IMR-90 (cell line): ENCODE measurements around the gene TMEM100. TPM values are rescaled to one million over a fixed set of nuclear protein-coding genes. Genes with fewer than 3 reads are reported as not detected.

Experiments
- ATAC-seq: fragments of 200-7000 bp; cut with Tn5 transposase; 2 replicates; pipeline ENCODE4 v1.9.1; 2020; ENCODE audit warnings: low read depth, mild to moderate bottlenecking, moderate library complexity
- BruUV-seq: library from RNA; stranded (reverse); fragments of 400-500 nt; replicated peaks from 2 replicates; lab custom pipeline; 2021; lab: Mats Ljungman, UMichigan
- CTCF ChIA-PET: fragments of 300-600 bp; formaldehyde crosslinking; extraction: SDS; loops from one replicate; lab custom pipeline; 2021; ENCODE audit warnings: antibody characterized with exemption; lab: Yijun Ruan, JAX
- POLR2A ChIA-PET: fragments of 300-600 bp; sonication (Branson Sonifier 250); formaldehyde crosslinking; loops from one replicate; lab custom pipeline; 2022; ENCODE audit warnings: antibody characterized with exemption; ENCODE audit not compliant: unreplicated experiment; lab: Charles Lee
- DNase-seq: peaks from one replicate; pipeline ENCODE4 v3.0.0; 2013
- H2AFZ ChIP-seq: replicated peaks from 2 replicates; pipeline ENCODE3; 2013; ENCODE audit warnings: low read length, mild to moderate bottlenecking; ENCODE audit not compliant: poor library complexity
- H2AK5ac ChIP-seq: 2 replicates; pipeline ENCODE4 v1.6.1; 2013; ENCODE audit warnings: low read depth, low read length, inconsistent platforms
- H2AK9ac ChIP-seq: replicated peaks from 2 replicates; pipeline ENCODE3; 2013; ENCODE audit warnings: mild to moderate bottlenecking, low read depth, low read length, moderate library complexity; ENCODE audit not compliant: poor library complexity
- H2BK120ac ChIP-seq: 2 replicates; pipeline ENCODE4 v1.6.1; 2013; ENCODE audit warnings: low read depth, low read length, inconsistent platforms
- H2BK15ac ChIP-seq: 3 replicates; pipeline ENCODE4 v1.6.1; 2013; ENCODE audit warnings: low read depth, low read length, inconsistent platforms
- H2BK20ac ChIP-seq: 2 replicates; pipeline ENCODE4 v1.6.1; 2013; ENCODE audit warnings: low read depth, mild to moderate bottlenecking, inconsistent platforms, low read length, moderate library complexity
- H2BK5ac ChIP-seq: 2 replicates; pipeline ENCODE4 v1.6.1; 2013; ENCODE audit warnings: mild to moderate bottlenecking, low read depth, low read length, inconsistent platforms; ENCODE audit not compliant: poor library complexity, severe bottlenecking
- H3K14ac ChIP-seq: replicated peaks from 2 replicates; pipeline ENCODE4 v1.6.1; 2013; ENCODE audit warnings: low read depth, low read length, inconsistent platforms
- H3K18ac ChIP-seq: 2 replicates; pipeline ENCODE4 v1.6.1; 2013; ENCODE audit warnings: low read depth, low read length, control low read depth
- H3K23ac ChIP-seq: 2 replicates; pipeline ENCODE4 v1.6.1; 2013; ENCODE audit warnings: low read depth, low read length, inconsistent platforms
- H3K27ac ChIP-seq: 2 replicates; pipeline ENCODE4 v1.5.1; 2013; ENCODE audit warnings: mild to moderate bottlenecking, control low read depth, low read length; ENCODE audit not compliant: insufficient read depth
- H3K27me3 ChIP-seq: 2 replicates; pipeline ENCODE4 v1.6.1; 2013; ENCODE audit warnings: low read length; ENCODE audit not compliant: control insufficient read depth, insufficient read depth
- H3K36me3 ChIP-seq: 2 replicates; pipeline ENCODE4 v1.6.1; 2013; ENCODE audit warnings: low read length, mixed read lengths; ENCODE audit not compliant: control insufficient read depth, insufficient read depth
- H3K4ac ChIP-seq: 2 replicates; pipeline ENCODE4 v1.6.1; 2013; ENCODE audit warnings: low read depth, low read length, inconsistent platforms
- H3K4me1 ChIP-seq: 2 replicates; pipeline ENCODE4 v1.6.1; 2013; ENCODE audit warnings: low read length, mixed read lengths; ENCODE audit not compliant: control insufficient read depth, insufficient read depth
- H3K4me2 ChIP-seq: 2 replicates; pipeline ENCODE4 v1.6.1; 2013; ENCODE audit warnings: low read depth, mild to moderate bottlenecking, control low read depth, low read length, moderate library complexity
- H3K4me3 ChIP-seq: 2 replicates; pipeline ENCODE4 v1.5.1; 2013; ENCODE audit warnings: low read depth, mild to moderate bottlenecking, control low read depth, low read length, moderate library complexity; ENCODE audit not compliant: insufficient read depth
- H3K56ac ChIP-seq: 2 replicates; pipeline ENCODE4 v1.6.1; 2013; ENCODE audit warnings: low read length, inconsistent platforms; ENCODE audit not compliant: insufficient read depth; ENCODE audit errors: extremely low read depth
- H3K79me1 ChIP-seq, 2 experiments: 2 replicates each; pipeline ENCODE4 v1.6.1; 2013; ENCODE audit warnings: low read length in 2 of 2, inconsistent platforms in 1 of 2, low read depth in 1 of 2
- H3K9ac ChIP-seq: 2 replicates; pipeline ENCODE4 v1.6.1; 2013; ENCODE audit warnings: low read depth, low read length, control low read depth
- H3K9me1 ChIP-seq: 2 replicates; pipeline ENCODE4 v1.6.1; 2013; ENCODE audit warnings: low read length, inconsistent platforms; ENCODE audit not compliant: insufficient read depth
- H3K9me3 ChIP-seq: 2 replicates; pipeline ENCODE4 v1.6.1; 2013; ENCODE audit warnings: low read length; ENCODE audit not compliant: control insufficient read depth, insufficient read depth
- H4K20me1 ChIP-seq: 2 replicates; pipeline ENCODE4 v1.6.1; 2013; ENCODE audit warnings: low read length, inconsistent platforms; ENCODE audit not compliant: insufficient read depth
- H4K5ac ChIP-seq: 2 replicates; pipeline ENCODE4 v1.6.1; 2013; ENCODE audit warnings: mild to moderate bottlenecking, low read depth, low read length, control low read depth
- H4K8ac ChIP-seq, 2 experiments: 2 replicates each; pipeline ENCODE4 v1.6.1; 2013; ENCODE audit warnings: low read depth in 2 of 2, low read length in 2 of 2, control low read depth in 1 of 2, inconsistent platforms in 1 of 2
- H4K91ac ChIP-seq: 2 replicates; pipeline ENCODE4 v1.6.1; 2013; ENCODE audit warnings: low read depth, low read length, inconsistent platforms; ENCODE audit not compliant: insufficient read depth
- MAZ ChIP-seq: IDR thresholded peaks from 2 replicates; pipeline ENCODE4 v1.6.1; 2012; ENCODE audit warnings: low read depth, mild to moderate bottlenecking, low read length, improper control_type of control experiment, moderate library complexity, borderline replicate concordance
- SMC3 ChIP-seq: fragments of 150-350 bp; IDR thresholded peaks from 2 replicates; pipeline ENCODE4 v1.6.1; 2016; ENCODE audit warnings: low read depth, mild to moderate bottlenecking, antibody characterized with exemption, low read length, moderate library complexity
- WGBS, 2 experiments: methylation state at CpG; one replicate each; pipeline versions ENCODE4 v1.1.5 to v1.1.7; 2013; ENCODE audit warnings: missing lambda C conversion rate in 2 of 2; ENCODE audit not compliant: insufficient read length in 1 of 2; ENCODE audit errors: extremely low coverage in 2 of 2; 5-methylcytosine and 5-hydroxymethylcytosine counted together
- dilution Hi-C: fragments of 300-500 bp; cut with HindIII; formaldehyde crosslinking; loops from one replicate; pipeline ENCODE4 v1.14.3; 2018; ENCODE audit warnings: low sequenced_read_pairs; ENCODE audit not compliant: unreplicated experiment
- in situ Hi-C: fragments of 300-500 bp; cut with MboI; formaldehyde crosslinking; loops from 3 replicates; pipeline ENCODE4 v1.14.3; 2019; ENCODE audit warnings: low sequenced_read_pairs, inconsistent platforms, mixed read lengths
- intact Hi-C: fragments of 100-400 bp; cut with micrococcal nuclease; formaldehyde crosslinking; loops from 2 replicates; pipeline ENCODE4 v1.10.0; 2022
- polyA plus RNA-seq, 3 experiments: library from polyadenylated mRNA; depleted of rRNA; stranded (reverse); fragments of >200 nt; gene quantifications; 2 replicates each; pipeline ENCODE4 v1.2.3, GENCODE V29; 2012; ENCODE audit warnings: low replicate concordance in 1 of 3
- total RNA-seq: library from RNA; depleted of rRNA; stranded (reverse); fragments of >200 nt; gene quantifications from 2 replicates; pipeline ENCODE4 v1.2.3, GENCODE V29; 2012
- TF ChIP-seq, protein P1 (sequence below): conservative IDR thresholded peaks from 2 replicates; pipeline ENCODE4 v1.5.1; 2012; ENCODE audit warnings: mild to moderate bottlenecking, low read depth, low read length, improper control_type of control experiment

TMEM100 gene
- total and polyA plus RNA-seq, 2 of the 4 experiments (the other 2 are of a cell fraction) = 0.21 to 0.36 TPM

DNA sequence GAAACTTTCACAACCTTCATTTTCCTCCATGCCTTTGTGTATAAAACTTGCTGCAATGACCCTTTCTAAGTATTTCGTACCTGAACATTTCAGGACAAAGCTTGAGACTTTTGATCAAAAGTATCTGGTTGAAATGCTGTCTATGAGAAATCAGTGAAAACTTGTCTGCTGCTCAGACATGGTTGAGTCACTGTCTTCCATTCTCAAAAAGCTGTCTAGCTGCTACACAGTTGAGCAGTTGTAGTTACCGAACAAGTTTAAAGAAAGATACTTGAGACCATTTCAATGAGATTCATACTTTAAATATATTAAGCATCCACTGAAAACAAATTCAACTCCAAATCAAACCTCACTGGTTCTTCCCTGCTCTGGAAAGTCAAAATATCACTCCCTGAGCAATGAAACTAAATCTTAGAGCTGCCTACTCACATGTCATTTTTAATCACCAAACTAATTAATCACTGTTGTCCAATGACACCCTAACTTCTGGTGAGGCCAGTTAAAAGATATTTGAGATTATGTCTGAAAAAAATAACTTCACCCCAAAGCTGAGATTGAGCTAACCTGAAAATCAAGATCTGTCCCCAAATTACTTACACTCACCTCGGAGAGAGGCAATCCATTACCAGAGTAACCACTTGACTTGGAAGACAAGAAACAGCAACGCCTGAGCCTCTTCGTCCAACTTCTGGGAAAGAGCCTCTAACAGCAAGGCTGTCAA is 488 bp downstream of the TMEM100 start:
- peak overlapping the region; percentile 31 for H3K4me2 ChIP-seq
- no peak overlapping the region for H3K27ac ChIP-seq
- WGBS, 2 experiments = 100% methylated on average over 1 of the region's 5 CpGs; no CpG with 5 or more reads in 1 of the 2 experiments
- no peaks in the 10 kb centered on the region for H3K36me3 ChIP-seq
- intact Hi-C loops (no loop called here), in situ Hi-C loops (loop anchor here (5.0 kb wide), 1 partner anchor 195 kb away; no protein-coding TSS in a partner anchor), dilution Hi-C loops (no loop called here)
- no peak overlapping the region for H2BK120ac ChIP-seq
- no peak overlapping the region; the same call in 1 of the 2 replicates for H4K5ac ChIP-seq
- H2AK5ac ChIP-seq = no peak overlapping the region
- no peak overlapping the region for H3K23ac ChIP-seq
- no peak overlapping the region for H3K56ac ChIP-seq
- CTCF ChIA-PET = interaction anchor here (1.1 to 1.3 kb wide), 2 partner anchors 47 to 120 kb away, joined by 3 read pairs; no protein-coding TSS in a partner anchor
- no peaks in the 10 kb centered on the region for H3K9me3 ChIP-seq
- peak overlapping the region; percentile 11; the same call in 1 of the 2 replicates for H3K9ac ChIP-seq
- H2BK5ac ChIP-seq = no peak overlapping the region
- H3K9me1 ChIP-seq = peaks cover 2% of the 10 kb centered on the region; the same call in 1 of the 2 replicates
- no peak overlapping the region for H2AFZ ChIP-seq
- H4K8ac ChIP-seq = no peak overlapping the region
- H3K18ac ChIP-seq = peak overlapping the region; percentile 38; the same call in 1 of the 2 replicates
- POLR2A ChIA-PET = no interaction called here
- H2BK20ac ChIP-seq = no peak overlapping the region
- peak overlapping the region; percentile 27 for H3K4me3 ChIP-seq
- H4K20me1 ChIP-seq = no peaks in the 10 kb centered on the region
- no peak overlapping the region for H2BK15ac ChIP-seq
- no peak; the same call in none of the 2 replicates for ATAC-seq
- peaks cover 2% of the 10 kb centered on the region for H3K4me1 ChIP-seq
- no peak overlapping the region for H3K4ac ChIP-seq
- DNase-seq = peak; percentile 27
- H3K14ac ChIP-seq = no peak overlapping the region
- no peak overlapping the region for H4K91ac ChIP-seq
- BruUV-seq = no TSS peak
- TF ChIP-seq MAZ (no peak), SMC3 (no peak)
- TF ChIP-seq, protein P1, sequence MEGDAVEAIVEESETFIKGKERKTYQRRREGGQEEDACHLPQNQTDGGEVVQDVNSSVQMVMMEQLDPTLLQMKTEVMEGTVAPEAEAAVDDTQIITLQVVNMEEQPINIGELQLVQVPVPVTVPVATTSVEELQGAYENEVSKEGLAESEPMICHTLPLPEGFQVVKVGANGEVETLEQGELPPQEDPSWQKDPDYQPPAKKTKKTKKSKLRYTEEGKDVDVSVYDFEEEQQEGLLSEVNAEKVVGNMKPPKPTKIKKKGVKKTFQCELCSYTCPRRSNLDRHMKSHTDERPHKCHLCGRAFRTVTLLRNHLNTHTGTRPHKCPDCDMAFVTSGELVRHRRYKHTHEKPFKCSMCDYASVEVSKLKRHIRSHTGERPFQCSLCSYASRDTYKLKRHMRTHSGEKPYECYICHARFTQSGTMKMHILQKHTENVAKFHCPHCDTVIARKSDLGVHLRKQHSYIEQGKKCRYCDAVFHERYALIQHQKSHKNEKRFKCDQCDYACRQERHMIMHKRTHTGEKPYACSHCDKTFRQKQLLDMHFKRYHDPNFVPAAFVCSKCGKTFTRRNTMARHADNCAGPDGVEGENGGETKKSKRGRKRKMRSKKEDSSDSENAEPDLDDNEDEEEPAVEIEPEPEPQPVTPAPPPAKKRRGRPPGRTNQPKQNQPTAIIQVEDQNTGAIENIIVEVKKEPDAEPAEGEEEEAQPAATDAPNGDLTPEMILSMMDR = no peak
- H2AK9ac ChIP-seq = no peak overlapping the region
- no peaks in the 10 kb centered on the region for H3K79me1 ChIP-seq
- peaks cover 4% of the 10 kb centered on the region; the same call in 1 of the 2 replicates for H3K27me3 ChIP-seq
